Measurements from ENCODE around the gene PTX3.

PTX3 gene

DNA sequence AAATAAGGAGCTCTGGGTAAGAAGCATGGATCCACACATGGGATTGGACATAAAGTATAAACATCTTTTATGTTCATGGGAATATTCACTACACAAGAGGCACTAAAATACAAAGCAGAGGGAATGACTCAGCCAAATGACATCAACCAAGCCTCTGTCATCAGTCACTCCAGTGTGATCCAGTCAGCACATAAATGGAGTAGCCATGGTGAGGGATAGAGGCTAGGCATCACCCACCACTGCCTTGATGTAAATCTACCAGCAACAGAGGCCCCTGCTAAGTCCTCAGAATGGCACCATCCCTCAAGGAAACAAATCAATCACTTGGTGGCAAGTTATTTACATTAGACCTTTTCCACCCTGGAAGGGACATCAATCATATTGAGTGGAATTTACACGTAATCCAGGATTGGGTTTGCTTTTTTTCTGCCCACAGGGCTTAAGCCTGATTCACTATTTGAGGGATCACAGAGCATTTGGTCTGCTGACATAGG lies 39.3 kb downstream of the PTX3 start:
- DNase-seq (ENCODE audit: low read depth in 3 of 3) = no peak

GRCh38 chr3:157477441-157477840 lies 40.8 kb downstream of the PTX3 start:
- DNase-seq (ENCODE audit: low read depth in 3 of 3) = no peak

DNA sequence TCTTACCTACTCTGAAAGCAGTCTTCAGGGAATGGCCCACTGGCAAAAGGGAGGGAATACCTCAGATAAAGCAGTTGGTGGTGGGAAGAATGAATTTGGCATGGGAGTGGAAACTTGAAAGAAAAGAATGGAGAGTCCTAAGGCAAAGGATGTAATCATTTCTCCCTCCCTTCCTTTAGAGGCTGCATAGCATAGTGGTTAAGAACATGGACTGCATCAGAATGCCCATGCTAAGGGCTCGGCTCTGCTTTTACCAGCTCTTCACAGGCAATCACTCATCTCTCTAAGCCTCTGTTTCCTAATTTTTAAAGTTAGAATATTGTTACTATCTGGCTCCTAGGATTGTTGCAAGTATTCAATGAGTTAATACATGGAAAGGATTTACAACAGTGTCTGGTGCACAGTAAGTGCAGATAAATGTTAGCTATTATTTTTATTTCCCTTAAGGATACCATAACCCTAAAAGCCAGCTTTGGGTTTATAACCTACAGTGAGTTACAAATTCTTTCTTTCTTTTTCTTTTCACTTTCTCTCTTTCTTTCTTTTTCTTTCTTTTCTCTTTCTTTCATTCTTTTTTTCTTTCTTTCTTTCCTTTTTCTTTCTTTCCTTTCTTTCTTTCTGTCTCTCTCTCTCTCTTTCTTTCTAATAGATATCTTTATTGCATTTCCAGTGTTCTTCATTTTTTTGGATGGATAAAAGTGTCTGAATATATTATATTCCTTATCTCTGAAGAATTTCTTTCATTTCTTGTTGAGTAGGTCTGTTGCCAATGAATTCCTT lies 43.0 kb downstream of the PTX3 start:
- DNase-seq (ENCODE audit: low read depth in 3 of 3) = no peak

DNA sequence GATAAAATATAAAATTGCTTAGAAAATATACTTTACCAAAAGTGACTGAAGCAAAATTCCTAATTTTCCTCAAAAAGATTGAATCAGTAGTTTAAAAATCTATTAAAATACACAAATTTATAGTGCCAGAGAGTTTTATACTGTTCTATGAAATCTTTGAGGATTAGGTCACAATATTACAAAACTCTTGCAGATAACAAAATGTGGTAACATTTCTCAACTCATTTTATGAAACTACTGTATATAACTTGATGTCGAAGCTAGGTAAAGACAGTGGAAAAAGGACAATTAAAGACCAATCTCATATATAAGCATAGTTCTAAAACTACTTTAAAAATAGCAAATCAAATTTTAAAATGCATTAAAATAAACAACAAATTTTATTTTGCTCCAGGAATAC lies 50.7 kb downstream of the PTX3 start:
- no peak for DNase-seq (ENCODE audit: low read depth in 3 of 3)

- DNase-seq (ENCODE audit: low read depth in 3 of 3) = no peak
These were observed 51.5 kb downstream of the PTX3 start for GRCh38 chr3:157488144-157488543.

GRCh38 chr3:157491136-157491535 lies 54.5 kb downstream of the PTX3 start:
- no peak for DNase-seq (ENCODE audit: low read depth in 3 of 3)

All from stimulated activated CD4-positive, alpha-beta T cell treated with anti-CD3 and anti-CD28 coated beads, TNF-alpha, amount 100 ng/mL, for 4 hours (primary cell).